MCF 10A (cell line): ENCODE results near the gene GEMIN7. TPM values are rescaled to one million over a fixed set of nuclear protein-coding genes. Genes with fewer than 3 reads are reported as not detected.

Source experiments
- BruUV-seq: library from RNA; stranded (reverse); fragments of 400-500 nt; replicated peaks from 2 replicates; lab custom pipeline; 2021; lab: Mats Ljungman, UMichigan
- CTCF ChIA-PET: fragments of 300-600 bp; sonication (Branson Sonifier 250); formaldehyde crosslinking; extraction: SDS; loops from one replicate; lab custom pipeline; 2021; ENCODE audit warnings: antibody characterized with exemption, inconsistent platforms; lab: Yijun Ruan, JAX
- POLR2A ChIA-PET: fragments of 300-600, 350-650 bp; sonication (Branson Sonifier 250); formaldehyde crosslinking; extraction: SDS; loops from one replicate; lab custom pipeline; 2020; ENCODE audit warnings: antibody characterized with exemption, inconsistent platforms; lab: Yijun Ruan, JAX
- DNase-seq: peaks from one replicate; pipeline ENCODE4 v3.0.0-alpha.2; 2018; ENCODE audit not compliant: unreplicated experiment
- H3K27ac Mint-ChIP-seq: one replicate; pipeline ENCODE4 v1.8.0; 2022; ENCODE audit warnings: mild to moderate bottlenecking, low read depth, mixed read lengths; ENCODE audit not compliant: unreplicated experiment
- H3K27me3 Mint-ChIP-seq: one replicate; pipeline ENCODE4 v1.8.0; 2022; ENCODE audit warnings: mixed read lengths; ENCODE audit not compliant: insufficient read depth, unreplicated experiment
- H3K36me3 Mint-ChIP-seq: one replicate; pipeline ENCODE4 v1.8.0; 2022; ENCODE audit warnings: mild to moderate bottlenecking, moderate library complexity, mixed read lengths; ENCODE audit not compliant: insufficient read depth, unreplicated experiment
- H3K4me1 Mint-ChIP-seq: one replicate; pipeline ENCODE4 v1.8.0; 2022; ENCODE audit warnings: mixed read lengths; ENCODE audit not compliant: insufficient read depth, unreplicated experiment
- H3K4me3 Mint-ChIP-seq: one replicate; pipeline ENCODE4 v1.8.0; 2022; ENCODE audit warnings: mild to moderate bottlenecking, moderate library complexity, mixed read lengths; ENCODE audit not compliant: unreplicated experiment
- H3K9me3 Mint-ChIP-seq: one replicate; pipeline ENCODE4 v1.8.0; 2022; ENCODE audit warnings: mixed read lengths; ENCODE audit not compliant: unreplicated experiment
- intact Hi-C: fragments of 100-400 bp; cut with micrococcal nuclease; formaldehyde crosslinking; loops from 2 replicates; pipeline ENCODE4 v1.14.1; 2022
- total RNA-seq: library from RNA; stranded (reverse); gene quantifications from 2 replicates; pipeline ENCODE4 v1.2.3, GENCODE V29; 2022
- TF ChIP-seq, protein P1 (sequence below): fragments of 200-600 bp; IDR thresholded peaks from one replicate; pipeline ENCODE4 v1.8.0; 2022; ENCODE audit warnings: antibody characterized with exemption, mild to moderate bottlenecking; ENCODE audit not compliant: unreplicated experiment

The GEMIN7 gene
- total RNA-seq, 1 experiment from 2014 or later: 21.0 TPM

GRCh38 chr19:45094137-45094536, 15.1 kb downstream of the GEMIN7 start:
- POLR2A ChIA-PET: interaction anchor here (1.3 to 2.2 kb wide), 2 partner anchors 9 to 70 kb away, joined by 3 to 5 read pairs; no protein-coding TSS in a partner anchor
- CTCF ChIA-PET: no interaction called here
- H3K36me3 Mint-ChIP-seq: peaks cover 25% of the 10 kb centered on the region
- BruUV-seq: no TSS peak
- H3K27ac Mint-ChIP-seq: peak overlapping the region; percentile 98
- TF ChIP-seq, protein P1, sequence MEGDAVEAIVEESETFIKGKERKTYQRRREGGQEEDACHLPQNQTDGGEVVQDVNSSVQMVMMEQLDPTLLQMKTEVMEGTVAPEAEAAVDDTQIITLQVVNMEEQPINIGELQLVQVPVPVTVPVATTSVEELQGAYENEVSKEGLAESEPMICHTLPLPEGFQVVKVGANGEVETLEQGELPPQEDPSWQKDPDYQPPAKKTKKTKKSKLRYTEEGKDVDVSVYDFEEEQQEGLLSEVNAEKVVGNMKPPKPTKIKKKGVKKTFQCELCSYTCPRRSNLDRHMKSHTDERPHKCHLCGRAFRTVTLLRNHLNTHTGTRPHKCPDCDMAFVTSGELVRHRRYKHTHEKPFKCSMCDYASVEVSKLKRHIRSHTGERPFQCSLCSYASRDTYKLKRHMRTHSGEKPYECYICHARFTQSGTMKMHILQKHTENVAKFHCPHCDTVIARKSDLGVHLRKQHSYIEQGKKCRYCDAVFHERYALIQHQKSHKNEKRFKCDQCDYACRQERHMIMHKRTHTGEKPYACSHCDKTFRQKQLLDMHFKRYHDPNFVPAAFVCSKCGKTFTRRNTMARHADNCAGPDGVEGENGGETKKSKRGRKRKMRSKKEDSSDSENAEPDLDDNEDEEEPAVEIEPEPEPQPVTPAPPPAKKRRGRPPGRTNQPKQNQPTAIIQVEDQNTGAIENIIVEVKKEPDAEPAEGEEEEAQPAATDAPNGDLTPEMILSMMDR: no peak
- H3K4me3 Mint-ChIP-seq: peak overlapping the region; percentile 87
- intact Hi-C loops: loop anchor here (5.0 to 10.0 kb wide), 3 partner anchors 83 to 241 kb away; partner anchors contain the start of genes BLOC1S3, EXOC3L2 and TRAPPC6A
- H3K4me1 Mint-ChIP-seq: peaks cover 57% of the 10 kb centered on the region
- H3K9me3 Mint-ChIP-seq: no peaks in the 10 kb centered on the region
- no peaks in the 10 kb centered on the region for H3K27me3 Mint-ChIP-seq
- no peak for DNase-seq

DNA sequence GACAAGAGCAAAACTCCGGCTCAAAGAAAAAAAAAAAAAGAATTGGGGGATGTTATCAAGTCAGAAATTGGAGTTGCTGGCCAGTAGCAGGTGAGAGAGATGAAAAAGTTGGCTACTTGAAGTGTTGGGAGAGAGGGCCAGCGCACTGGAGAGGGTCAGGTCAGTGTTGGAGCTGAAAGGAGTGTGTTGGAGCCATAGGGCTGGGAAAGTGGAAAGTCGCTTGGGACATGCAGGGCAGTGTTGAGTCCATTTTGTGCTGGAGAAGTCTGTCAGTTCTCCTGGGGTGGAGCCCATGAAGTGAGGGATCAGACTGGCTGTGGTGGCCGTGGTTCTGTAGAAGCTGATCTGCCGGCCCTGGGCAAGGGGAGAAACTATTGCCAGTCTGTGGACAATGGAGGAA, 15.6 kb downstream of the GEMIN7 start:
- no peaks in the 10 kb centered on the region for H3K27me3 Mint-ChIP-seq
- peak overlapping the region; percentile 87 for H3K4me3 Mint-ChIP-seq
- H3K36me3 Mint-ChIP-seq: peaks cover 19% of the 10 kb centered on the region
- TF ChIP-seq, protein P1: no peak
- intact Hi-C loops: loop anchor here (5.0 to 10.0 kb wide), 3 partner anchors 83 to 240 kb away; partner anchors contain the start of genes BLOC1S3, EXOC3L2 and TRAPPC6A
- BruUV-seq: no TSS peak
- ChIA-PET CTCF (no interaction called here), POLR2A (interaction anchor here (0.6 to 1.3 kb wide), 2 partner anchors 9 to 31 kb away, joined by 3 read pairs; no protein-coding TSS in a partner anchor)
- H3K4me1 Mint-ChIP-seq: peaks cover 62% of the 10 kb centered on the region
- H3K27ac Mint-ChIP-seq: peak overlapping the region; percentile 98
- DNase-seq: no peak
- no peaks in the 10 kb centered on the region for H3K9me3 Mint-ChIP-seq

DNA sequence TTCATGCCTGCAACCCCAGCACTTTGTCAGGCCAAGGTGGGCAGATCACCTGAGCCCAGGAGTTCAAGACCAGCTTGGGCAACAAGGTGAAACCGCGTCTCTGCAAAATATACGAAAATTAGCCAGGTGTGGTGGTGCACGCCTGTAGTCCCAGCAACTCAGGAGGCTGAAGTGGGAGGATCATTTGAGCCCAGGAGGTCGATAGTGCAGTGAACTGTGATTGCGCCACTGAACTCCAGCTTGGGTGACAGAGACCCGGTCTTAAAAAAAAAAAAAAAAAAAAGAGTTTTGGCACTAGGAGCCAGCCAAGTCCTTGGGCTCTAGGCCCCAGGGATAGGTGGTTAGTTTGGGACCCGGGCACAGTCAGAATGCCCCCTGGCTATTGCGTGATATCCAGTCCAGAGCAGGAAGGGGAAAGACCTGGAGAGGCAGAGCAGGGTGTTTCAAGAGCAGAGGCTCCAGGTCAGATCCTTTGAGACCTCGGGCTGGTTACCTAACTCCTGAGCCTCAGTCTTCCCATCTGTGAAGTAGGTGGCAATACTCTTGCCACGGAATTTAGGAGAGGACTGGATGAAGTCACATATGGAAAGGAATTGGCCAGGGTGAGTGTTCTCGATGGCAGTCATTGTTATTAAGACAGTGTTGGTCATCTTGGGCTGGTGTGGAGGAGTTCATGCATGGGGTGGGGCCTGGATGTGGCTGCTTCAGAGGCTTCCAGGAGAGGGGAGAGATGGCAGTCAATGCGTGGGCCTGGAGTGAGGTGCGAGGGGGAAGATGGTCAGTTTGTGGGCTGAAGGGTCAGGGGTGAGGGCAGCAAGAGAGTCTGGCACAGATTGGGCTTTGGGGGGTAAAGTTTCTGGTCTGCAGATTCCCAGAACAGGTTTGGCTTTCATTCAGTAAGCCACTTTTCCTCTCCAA, 16.7 kb downstream of the GEMIN7 start:
- no TSS peak for BruUV-seq
- DNase-seq: no peak
- Mint-ChIP-seq H3K27me3 (no peaks in the 10 kb centered on the region), H3K9me3 (no peaks in the 10 kb centered on the region), H3K36me3 (peaks cover 19% of the 10 kb centered on the region), H3K4me3 (no peak overlapping the region), H3K27ac (peak overlapping the region; percentile 57), H3K4me1 (peaks cover 63% of the 10 kb centered on the region)
- TF ChIP-seq, protein P1: no peak
- CTCF ChIA-PET: interaction anchor here (0.6 kb wide), 1 partner anchor 45 kb away, joined by 3 read pairs; no protein-coding TSS in a partner anchor
- intact Hi-C loops: loop anchor here (10.0 kb wide), 2 partner anchors 149 to 239 kb away; partner anchors contain the start of gene EXOC3L2
- POLR2A ChIA-PET: interaction anchor here (1.3 kb wide), 1 partner anchor 8 kb away, joined by 3 read pairs; no protein-coding TSS in a partner anchor

GRCh38 chr19:45096700-45097099, 17.6 kb downstream of the GEMIN7 start:
- ChIA-PET POLR2A (no interaction called here), CTCF (no interaction called here)
- Mint-ChIP-seq H3K36me3 (peaks cover 12% of the 10 kb centered on the region), H3K9me3 (no peaks in the 10 kb centered on the region), H3K27me3 (no peaks in the 10 kb centered on the region), H3K4me3 (peak overlapping the region; percentile 11), H3K27ac (peak overlapping the region; percentile 57), H3K4me1 (peaks cover 58% of the 10 kb centered on the region)
- DNase-seq: no peak
- intact Hi-C loops: loop anchor here (10.0 kb wide), 2 partner anchors 148 to 238 kb away; partner anchors contain the start of gene EXOC3L2
- no TSS peak for BruUV-seq
- TF ChIP-seq, protein P1: no peak
